GM23338 (cell line): Measurements from ENCODE around the gene SMIM14.

Experiments used
- ETS1 ChIP-seq: IDR thresholded peaks from 2 replicates; pipeline ENCODE4 v1.6.1; 2016; ENCODE audit warnings: antibody characterized with exemption
- EZH2 ChIP-seq: fragments of 200-600 bp; sonication (generic); IDR thresholded peaks from one replicate; pipeline ENCODE4 v1.8.0; 2017; ENCODE audit warnings: antibody characterized with exemption, mild to moderate bottlenecking, low read depth; ENCODE audit not compliant: unreplicated experiment
- EZH2phosphoT487 ChIP-seq: fragments of 200-600 bp; sonication (generic); IDR thresholded peaks from one replicate; pipeline ENCODE4 v1.8.1; 2018; ENCODE audit warnings: antibody characterized with exemption; ENCODE audit not compliant: unreplicated experiment
- POLR2AphosphoS5 ChIP-seq: IDR thresholded peaks from 2 replicates; pipeline ENCODE4 v1.6.1; 2016; ENCODE audit warnings: antibody characterized with exemption, low read depth
- REST ChIP-seq: IDR thresholded peaks from one replicate; pipeline ENCODE4 v1.6.1; 2018; ENCODE audit warnings: antibody characterized with exemption; ENCODE audit not compliant: unreplicated experiment
- STAT1 ChIP-seq: IDR thresholded peaks from one replicate; pipeline ENCODE4 v1.6.1; 2016; ENCODE audit warnings: antibody characterized with exemption; ENCODE audit not compliant: unreplicated experiment
- TF ChIP-seq, protein P1 (sequence below), 2 experiments: fragments of 200-600 bp in 1 of 2; sonication (generic) in 1 of 2; conservative IDR thresholded peaks; 2 replicates each; pipeline versions ENCODE4 v1.5.1 to v1.6.1; 2016 to 2017; ENCODE audit warnings: antibody characterized with exemption in 2 of 2, low read depth in 2 of 2, mild to moderate bottlenecking in 2 of 2, moderate library complexity in 1 of 2

DNA sequence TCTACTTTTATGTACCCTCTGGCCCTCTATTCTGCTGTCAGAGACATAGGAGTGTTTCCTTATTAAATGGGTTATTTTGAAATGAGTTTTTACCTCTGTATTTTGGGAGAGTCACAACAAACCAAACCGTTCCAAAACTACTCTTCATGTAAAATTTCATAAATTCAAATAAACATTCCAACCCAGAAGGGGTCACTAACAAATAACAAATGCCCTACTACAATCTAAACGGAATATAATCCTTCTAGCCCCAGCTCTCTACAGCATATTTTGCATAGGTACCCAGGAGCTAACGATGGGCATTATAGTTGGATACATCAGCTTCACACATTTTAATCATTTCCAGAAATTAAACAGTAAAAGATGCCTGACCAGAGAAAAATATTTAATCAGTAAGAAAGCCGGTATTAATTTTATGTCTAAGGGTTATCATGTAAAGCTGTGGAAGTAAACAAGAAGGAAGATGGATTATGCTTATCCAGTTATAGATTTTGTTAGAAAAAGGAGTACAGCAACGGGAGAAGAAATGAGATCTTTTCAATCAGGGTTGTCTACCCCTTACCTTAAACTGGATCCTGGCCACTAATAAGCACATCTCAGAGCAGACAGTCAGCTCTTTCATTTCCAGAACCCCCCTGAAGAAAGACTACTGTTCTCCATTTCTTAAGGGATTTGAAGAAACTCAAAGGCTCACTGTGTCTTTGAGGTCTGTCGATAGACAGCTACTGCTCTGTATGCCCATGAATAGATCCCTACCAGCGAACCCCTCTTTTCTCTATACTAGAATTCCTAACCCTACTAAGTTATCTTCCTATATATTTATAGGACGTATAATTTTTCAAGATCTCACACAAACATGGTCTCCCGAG is 112.6 kb downstream of the SMIM14 start:
- TF ChIP-seq, protein P1, sequence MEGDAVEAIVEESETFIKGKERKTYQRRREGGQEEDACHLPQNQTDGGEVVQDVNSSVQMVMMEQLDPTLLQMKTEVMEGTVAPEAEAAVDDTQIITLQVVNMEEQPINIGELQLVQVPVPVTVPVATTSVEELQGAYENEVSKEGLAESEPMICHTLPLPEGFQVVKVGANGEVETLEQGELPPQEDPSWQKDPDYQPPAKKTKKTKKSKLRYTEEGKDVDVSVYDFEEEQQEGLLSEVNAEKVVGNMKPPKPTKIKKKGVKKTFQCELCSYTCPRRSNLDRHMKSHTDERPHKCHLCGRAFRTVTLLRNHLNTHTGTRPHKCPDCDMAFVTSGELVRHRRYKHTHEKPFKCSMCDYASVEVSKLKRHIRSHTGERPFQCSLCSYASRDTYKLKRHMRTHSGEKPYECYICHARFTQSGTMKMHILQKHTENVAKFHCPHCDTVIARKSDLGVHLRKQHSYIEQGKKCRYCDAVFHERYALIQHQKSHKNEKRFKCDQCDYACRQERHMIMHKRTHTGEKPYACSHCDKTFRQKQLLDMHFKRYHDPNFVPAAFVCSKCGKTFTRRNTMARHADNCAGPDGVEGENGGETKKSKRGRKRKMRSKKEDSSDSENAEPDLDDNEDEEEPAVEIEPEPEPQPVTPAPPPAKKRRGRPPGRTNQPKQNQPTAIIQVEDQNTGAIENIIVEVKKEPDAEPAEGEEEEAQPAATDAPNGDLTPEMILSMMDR (conservative IDR thresholded peaks at IDR 0.05; ENCODE audit: low read depth in 2 of 2) = no peak
- TF ChIP-seq POLR2AphosphoS5 = no peak
- TF ChIP-seq EZH2phosphoT487 = no peak
- no peak for TF ChIP-seq STAT1
- TF ChIP-seq EZH2 = no peak
- TF ChIP-seq REST = no peak
- TF ChIP-seq ETS1 = no peak
